Chondrocyte (in vitro differentiated cells): ENCODE measurements around the gene RDH16. TPM values are rescaled to one million over a fixed set of nuclear protein-coding genes. Genes with fewer than 3 reads are reported as not detected.
A peak's percentile ranks its signal among the peaks of the same experiment; 100 is the strongest.

Source experiments
- DNase-seq: peaks from one replicate; pipeline ENCODE4 v3.0.0; 2021; ENCODE audit warnings: mixed read lengths, low spot score
- H3K27ac Mint-ChIP-seq: one replicate; pipeline ENCODE4 v1.8.0; 2021; ENCODE audit warnings: mild to moderate bottlenecking, moderate library complexity, mixed read lengths; ENCODE audit not compliant: unreplicated experiment
- H3K27me3 Mint-ChIP-seq: 2 replicates; pipeline ENCODE4 v1.8.0; 2021; ENCODE audit warnings: low read depth, mixed read lengths
- H3K36me3 Mint-ChIP-seq: 2 replicates; pipeline ENCODE4 v1.8.0; 2021; ENCODE audit warnings: low read depth, mixed read lengths
- H3K4me1 Mint-ChIP-seq: 2 replicates; pipeline ENCODE4 v1.8.0; 2021; ENCODE audit warnings: low read depth, mild to moderate bottlenecking, mixed read lengths
- H3K4me3 Mint-ChIP-seq: one replicate; pipeline ENCODE4 v1.8.0; 2021; ENCODE audit warnings: mild to moderate bottlenecking, moderate library complexity, mixed read lengths; ENCODE audit not compliant: unreplicated experiment
- H3K9me3 Mint-ChIP-seq: 2 replicates; pipeline ENCODE4 v1.8.0; 2021; ENCODE audit warnings: low read depth, mixed read lengths
- CTCF ChIP-seq: fragments of 200-600 bp; sonication (generic); IDR thresholded peaks from 2 replicates; pipeline ENCODE4 v1.5.0; 2021; ENCODE audit warnings: antibody characterized with exemption, mild to moderate bottlenecking, moderate library complexity
- total RNA-seq: library from RNA; stranded (reverse); gene quantifications from 3 replicates; pipeline ENCODE4 v1.2.1, GENCODE V29; 2021

RDH16 gene
- total RNA-seq, 1 donor from 2014 or later, result not detected

- Mint-ChIP-seq H3K4me3 (no peak overlapping the region), H3K27ac (no peak overlapping the region), H3K9me3 (no peaks in the 10 kb centered on the region), H3K27me3 (no peaks in the 10 kb centered on the region), H3K36me3 (peaks cover 20% of the 10 kb centered on the region), H3K4me1 (peaks cover 34% of the 10 kb centered on the region)
- TF ChIP-seq CTCF, result no peak
- no peak for DNase-seq
These were observed 46.0 kb upstream of the RDH16 start for GRCh38 chr12:57003395-57003794.

- TF ChIP-seq CTCF, result peak; percentile 82
- peaks cover 22% of the 10 kb centered on the region for H3K36me3 Mint-ChIP-seq
- H3K4me1 Mint-ChIP-seq, result peaks cover 24% of the 10 kb centered on the region
- H3K9me3 Mint-ChIP-seq, result no peaks in the 10 kb centered on the region
- no peak for DNase-seq
- H3K27ac Mint-ChIP-seq, result no peak overlapping the region
- H3K4me3 Mint-ChIP-seq, result no peak overlapping the region
- no peaks in the 10 kb centered on the region for H3K27me3 Mint-ChIP-seq
These were observed 44.1 kb upstream of the RDH16 start for GRCh38 chr12:57001448-57001906.

GRCh38 chr12:57000393-57000792 is 43.0 kb upstream of the RDH16 start:
- H3K36me3 Mint-ChIP-seq, result peaks cover 26% of the 10 kb centered on the region
- H3K4me3 Mint-ChIP-seq, result no peak overlapping the region

GRCh38 chr12:56999456-56999855 is 42.0 kb upstream of the RDH16 start:
- H3K4me3 Mint-ChIP-seq, result no peak overlapping the region
- no peak for TF ChIP-seq CTCF
- no peaks in the 10 kb centered on the region for H3K27me3 Mint-ChIP-seq
- peaks cover 26% of the 10 kb centered on the region for H3K36me3 Mint-ChIP-seq
- DNase-seq, result no peak
- peaks cover 11% of the 10 kb centered on the region for H3K4me1 Mint-ChIP-seq
- H3K27ac Mint-ChIP-seq, result no peak overlapping the region
- H3K9me3 Mint-ChIP-seq, result no peaks in the 10 kb centered on the region

More at GRCh38 chr12:57000393-57000792, 43.0 kb upstream of the RDH16 start:
- Mint-ChIP-seq H3K27me3 (no peaks in the 10 kb centered on the region), H3K4me1 (peaks cover 19% of the 10 kb centered on the region), H3K27ac (no peak overlapping the region), H3K9me3 (no peaks in the 10 kb centered on the region)
- no peak for DNase-seq
- no peak for TF ChIP-seq CTCF

- TF ChIP-seq CTCF, result no peak
- no peak overlapping the region for H3K4me3 Mint-ChIP-seq
- no peaks in the 10 kb centered on the region for H3K9me3 Mint-ChIP-seq
- H3K4me1 Mint-ChIP-seq, result peaks cover 8% of the 10 kb centered on the region
- no peaks in the 10 kb centered on the region for H3K27me3 Mint-ChIP-seq
- peaks cover 21% of the 10 kb centered on the region for H3K36me3 Mint-ChIP-seq
- H3K27ac Mint-ChIP-seq, result no peak overlapping the region
- DNase-seq, result no peak
These were observed 41.6 kb upstream of the RDH16 start for GRCh38 chr12:56998981-56999380.
